Retinal pigment epithelial cell (primary cell): ENCODE results near the gene CD52.

ENCODE experiments used
- DNase-seq: peaks from one replicate; pipeline ENCODE4 v3.0.0-alpha.2; 2010; ENCODE audit warnings: low read depth
- H3K4me3 ChIP-seq: 2 replicates; pipeline ENCODE4 v1.5.1; 2011; ENCODE audit warnings: mild to moderate bottlenecking, low read length, control low read depth, moderate library complexity
- TF ChIP-seq, protein P1 (sequence below): conservative IDR thresholded peaks from 2 replicates; pipeline ENCODE4 v1.5.1; 2011; ENCODE audit warnings: low read depth, low read length, control low read depth, inconsistent platforms

The CD52 gene

DNA sequence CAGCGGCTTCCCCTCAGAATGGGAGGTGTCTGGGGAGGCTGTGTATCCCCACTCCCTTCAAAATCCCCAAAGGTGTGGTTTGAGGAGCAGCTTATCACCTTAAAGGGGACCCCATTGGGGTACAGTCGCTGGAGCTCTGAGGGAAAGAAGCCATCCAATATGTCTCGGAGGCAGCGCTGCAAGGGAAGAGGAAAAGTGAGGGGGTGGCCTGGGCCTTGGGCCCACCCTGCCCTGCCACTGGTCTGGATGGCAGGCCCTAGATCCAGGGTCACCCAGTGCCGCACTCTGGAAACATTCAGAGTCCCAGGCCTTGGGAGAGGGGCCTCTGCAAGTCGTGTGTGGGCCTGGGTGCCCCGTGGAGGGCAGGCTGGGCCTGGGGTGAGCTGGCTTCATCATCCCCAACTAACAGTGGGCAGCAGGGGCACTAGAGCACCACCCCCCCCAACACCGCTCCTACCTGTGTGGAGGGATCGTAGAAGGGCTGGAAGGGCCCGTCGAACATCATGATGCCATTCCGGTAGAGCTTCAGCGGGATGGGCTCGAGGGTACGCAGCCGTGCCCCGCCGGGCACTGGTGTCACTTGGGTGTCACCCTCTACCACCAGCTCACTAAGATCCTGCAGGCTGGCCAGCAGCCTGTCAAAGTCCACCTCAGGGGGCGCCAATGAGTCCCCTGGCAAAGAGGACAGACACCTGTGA, 32.2 kb upstream of the CD52 start:
- H3K4me3 ChIP-seq, result no peak overlapping the region
- TF ChIP-seq, protein P1, sequence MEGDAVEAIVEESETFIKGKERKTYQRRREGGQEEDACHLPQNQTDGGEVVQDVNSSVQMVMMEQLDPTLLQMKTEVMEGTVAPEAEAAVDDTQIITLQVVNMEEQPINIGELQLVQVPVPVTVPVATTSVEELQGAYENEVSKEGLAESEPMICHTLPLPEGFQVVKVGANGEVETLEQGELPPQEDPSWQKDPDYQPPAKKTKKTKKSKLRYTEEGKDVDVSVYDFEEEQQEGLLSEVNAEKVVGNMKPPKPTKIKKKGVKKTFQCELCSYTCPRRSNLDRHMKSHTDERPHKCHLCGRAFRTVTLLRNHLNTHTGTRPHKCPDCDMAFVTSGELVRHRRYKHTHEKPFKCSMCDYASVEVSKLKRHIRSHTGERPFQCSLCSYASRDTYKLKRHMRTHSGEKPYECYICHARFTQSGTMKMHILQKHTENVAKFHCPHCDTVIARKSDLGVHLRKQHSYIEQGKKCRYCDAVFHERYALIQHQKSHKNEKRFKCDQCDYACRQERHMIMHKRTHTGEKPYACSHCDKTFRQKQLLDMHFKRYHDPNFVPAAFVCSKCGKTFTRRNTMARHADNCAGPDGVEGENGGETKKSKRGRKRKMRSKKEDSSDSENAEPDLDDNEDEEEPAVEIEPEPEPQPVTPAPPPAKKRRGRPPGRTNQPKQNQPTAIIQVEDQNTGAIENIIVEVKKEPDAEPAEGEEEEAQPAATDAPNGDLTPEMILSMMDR, result peak; percentile 57
- DNase-seq, result no peak

DNA sequence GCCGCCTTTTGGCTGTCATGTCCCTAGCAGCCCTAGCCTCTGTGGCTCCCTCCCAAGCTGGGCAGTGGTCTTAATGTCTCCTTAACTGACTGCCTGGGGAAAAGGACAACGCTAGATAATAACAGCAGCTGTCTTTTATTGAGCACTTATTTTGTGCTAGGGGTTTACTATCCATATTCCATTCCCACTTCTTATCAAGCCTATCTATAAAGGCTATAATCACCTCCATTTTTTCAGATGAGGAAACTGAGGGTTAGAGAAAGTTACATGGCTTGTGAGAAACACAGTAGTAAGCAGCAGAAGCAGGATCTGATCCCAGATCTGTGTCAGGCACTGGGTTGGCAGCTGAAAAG, 31.7 kb upstream of the CD52 start:
- DNase-seq, result no peak
- TF ChIP-seq, protein P1, result no peak
- no peak overlapping the region for H3K4me3 ChIP-seq

DNA sequence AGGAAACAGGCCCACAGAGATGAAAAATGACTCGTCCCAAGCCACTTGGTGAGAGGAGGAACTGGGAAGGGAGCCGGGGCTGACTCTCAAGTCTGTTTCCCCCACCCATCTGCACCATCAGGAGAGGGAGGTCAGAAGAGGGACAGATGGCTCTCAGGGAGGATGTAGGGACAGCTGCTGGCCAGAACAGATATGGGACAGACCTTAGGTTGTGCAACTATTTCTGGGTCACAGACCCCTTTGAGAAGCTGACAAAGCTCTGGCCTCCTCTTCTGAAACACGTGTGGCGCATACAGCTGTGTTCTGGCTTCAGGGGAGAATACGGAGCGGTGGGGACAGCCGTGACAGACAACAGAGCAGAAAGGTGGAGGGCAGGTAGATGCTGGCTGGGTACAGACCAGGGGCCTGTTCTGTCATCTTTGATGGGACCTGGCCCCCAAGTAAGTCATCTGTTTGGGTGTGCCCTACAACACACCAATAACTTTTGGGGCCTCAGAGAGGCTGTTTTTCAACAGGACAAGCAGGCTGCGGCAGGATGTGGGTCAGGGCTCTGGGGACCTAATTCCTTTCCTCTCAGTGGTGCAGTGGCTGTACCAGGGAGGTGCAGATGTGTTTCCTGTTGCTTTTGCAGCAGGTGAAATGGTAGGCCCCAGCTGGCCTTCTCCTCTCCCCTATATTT, 30.6 kb upstream of the CD52 start:
- DNase-seq, result no peak

DNA sequence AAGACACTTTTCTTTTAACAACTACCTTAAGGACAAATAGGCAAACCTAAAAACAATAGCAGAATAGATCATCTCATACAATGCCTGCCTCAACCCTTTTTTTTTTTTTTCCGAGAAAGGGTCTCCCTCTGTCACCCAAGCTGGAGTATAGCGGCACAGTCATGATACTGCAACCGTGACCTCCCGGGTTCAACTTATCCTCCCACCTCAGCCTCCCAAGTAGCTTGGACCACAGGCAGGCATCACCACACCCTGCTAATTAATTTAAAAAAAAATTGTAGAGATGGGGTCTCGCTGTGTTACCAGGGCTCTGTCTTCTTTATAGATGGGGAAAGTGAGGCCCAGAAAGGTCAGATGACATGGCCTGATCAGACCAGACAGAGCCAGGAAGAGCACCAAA, 29.9 kb upstream of the CD52 start:
- no peak for DNase-seq
- TF ChIP-seq, protein P1, result no peak
- H3K4me3 ChIP-seq, result no peak overlapping the region

More for the DNA sequence above, 30.6 kb upstream of the CD52 start:
- H3K4me3 ChIP-seq, result no peak overlapping the region
- TF ChIP-seq, protein P1, result no peak

DNA sequence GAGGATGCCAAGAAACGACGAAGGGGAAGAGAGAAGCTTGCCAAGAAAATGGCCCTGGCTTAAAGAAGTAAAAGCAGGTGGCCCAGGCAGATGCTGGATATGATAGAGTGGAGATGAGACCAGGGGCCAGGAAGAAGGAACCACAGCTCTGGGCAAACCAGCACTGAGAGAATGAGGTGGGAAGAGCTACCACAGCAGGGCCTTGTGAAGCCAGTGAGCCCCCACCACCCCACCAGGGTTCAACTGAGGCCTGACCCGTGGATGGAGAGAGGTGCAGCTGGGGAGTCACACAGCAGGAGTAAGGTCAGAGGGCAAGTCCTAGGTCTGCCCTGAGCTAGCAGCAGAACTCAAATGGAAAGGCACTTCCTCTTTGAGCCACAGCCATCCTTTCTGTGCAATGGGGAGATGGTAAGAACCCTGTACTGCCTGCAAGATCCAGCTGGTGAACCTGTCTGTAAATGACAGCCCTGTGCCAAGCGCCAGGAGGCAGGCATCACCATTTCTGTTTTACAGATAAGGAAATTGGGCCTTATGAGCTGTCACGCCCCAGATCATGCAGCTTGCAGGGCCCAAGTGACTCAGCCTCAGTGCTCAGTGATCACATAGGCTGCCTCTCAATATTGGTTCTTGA, 29.3 kb upstream of the CD52 start:
- DNase-seq, result no peak
- H3K4me3 ChIP-seq, result no peak overlapping the region
- TF ChIP-seq, protein P1, result no peak

- H3K4me3 ChIP-seq, result no peak overlapping the region
- DNase-seq, result no peak
- TF ChIP-seq, protein P1, result no peak
Measured at GRCh38 chr1:26289158-26290059, 28.3 kb upstream of the CD52 start.
